Liver (tissue), 3 donors: ENCODE data around the gene NLGN1.

ENCODE experiments used
- ATF3 ChIP-seq: IDR thresholded peaks from 2 replicates; pipeline ENCODE4 v1.6.1; 2016; ENCODE audit warnings: antibody characterized with exemption
- FOXA1 ChIP-seq: IDR thresholded peaks from 2 replicates; pipeline ENCODE4 v1.6.1; 2016; ENCODE audit warnings: antibody characterized with exemption
- RAD21 ChIP-seq, 2 donors: IDR thresholded peaks; 2 replicates each; pipeline ENCODE4 v1.6.1; 2016; ENCODE audit warnings: antibody characterized with exemption in 2 of 2, mild to moderate bottlenecking in 2 of 2
- TAF1 ChIP-seq: conservative IDR thresholded peaks from 2 replicates; pipeline ENCODE4 v1.6.1; 2016; ENCODE audit warnings: antibody characterized with exemption, mild to moderate bottlenecking
- YY1 ChIP-seq: IDR thresholded peaks from 2 replicates; pipeline ENCODE4 v1.6.1; 2016; ENCODE audit warnings: antibody characterized with exemption, mild to moderate bottlenecking
- TF ChIP-seq, protein P1 (sequence below): fragments of 150-350 bp; IDR thresholded peaks from 2 replicates; pipeline ENCODE4 v1.5.1; 2017; ENCODE audit warnings: improper control_type of control experiment, low read depth, low read length; ENCODE audit not compliant: missing input control
- TF ChIP-seq, protein P2 (sequence below): IDR thresholded peaks from 2 replicates; pipeline ENCODE4 v1.6.1; 2016; ENCODE audit warnings: antibody characterized with exemption, mild to moderate bottlenecking
- TF ChIP-seq, protein P3 (sequence below): IDR thresholded peaks from 2 replicates; pipeline ENCODE4 v1.6.1; 2016; ENCODE audit warnings: antibody characterized with exemption
- donor health status: healthy.
- donor health status: healthy.

GRCh38 chr3:173865900-173866498 is 468.5 kb downstream of the NLGN1 start:
- TF ChIP-seq TAF1, result no peak
- TF ChIP-seq, protein P1, sequence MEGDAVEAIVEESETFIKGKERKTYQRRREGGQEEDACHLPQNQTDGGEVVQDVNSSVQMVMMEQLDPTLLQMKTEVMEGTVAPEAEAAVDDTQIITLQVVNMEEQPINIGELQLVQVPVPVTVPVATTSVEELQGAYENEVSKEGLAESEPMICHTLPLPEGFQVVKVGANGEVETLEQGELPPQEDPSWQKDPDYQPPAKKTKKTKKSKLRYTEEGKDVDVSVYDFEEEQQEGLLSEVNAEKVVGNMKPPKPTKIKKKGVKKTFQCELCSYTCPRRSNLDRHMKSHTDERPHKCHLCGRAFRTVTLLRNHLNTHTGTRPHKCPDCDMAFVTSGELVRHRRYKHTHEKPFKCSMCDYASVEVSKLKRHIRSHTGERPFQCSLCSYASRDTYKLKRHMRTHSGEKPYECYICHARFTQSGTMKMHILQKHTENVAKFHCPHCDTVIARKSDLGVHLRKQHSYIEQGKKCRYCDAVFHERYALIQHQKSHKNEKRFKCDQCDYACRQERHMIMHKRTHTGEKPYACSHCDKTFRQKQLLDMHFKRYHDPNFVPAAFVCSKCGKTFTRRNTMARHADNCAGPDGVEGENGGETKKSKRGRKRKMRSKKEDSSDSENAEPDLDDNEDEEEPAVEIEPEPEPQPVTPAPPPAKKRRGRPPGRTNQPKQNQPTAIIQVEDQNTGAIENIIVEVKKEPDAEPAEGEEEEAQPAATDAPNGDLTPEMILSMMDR, result no peak
- TF ChIP-seq, protein P2, sequence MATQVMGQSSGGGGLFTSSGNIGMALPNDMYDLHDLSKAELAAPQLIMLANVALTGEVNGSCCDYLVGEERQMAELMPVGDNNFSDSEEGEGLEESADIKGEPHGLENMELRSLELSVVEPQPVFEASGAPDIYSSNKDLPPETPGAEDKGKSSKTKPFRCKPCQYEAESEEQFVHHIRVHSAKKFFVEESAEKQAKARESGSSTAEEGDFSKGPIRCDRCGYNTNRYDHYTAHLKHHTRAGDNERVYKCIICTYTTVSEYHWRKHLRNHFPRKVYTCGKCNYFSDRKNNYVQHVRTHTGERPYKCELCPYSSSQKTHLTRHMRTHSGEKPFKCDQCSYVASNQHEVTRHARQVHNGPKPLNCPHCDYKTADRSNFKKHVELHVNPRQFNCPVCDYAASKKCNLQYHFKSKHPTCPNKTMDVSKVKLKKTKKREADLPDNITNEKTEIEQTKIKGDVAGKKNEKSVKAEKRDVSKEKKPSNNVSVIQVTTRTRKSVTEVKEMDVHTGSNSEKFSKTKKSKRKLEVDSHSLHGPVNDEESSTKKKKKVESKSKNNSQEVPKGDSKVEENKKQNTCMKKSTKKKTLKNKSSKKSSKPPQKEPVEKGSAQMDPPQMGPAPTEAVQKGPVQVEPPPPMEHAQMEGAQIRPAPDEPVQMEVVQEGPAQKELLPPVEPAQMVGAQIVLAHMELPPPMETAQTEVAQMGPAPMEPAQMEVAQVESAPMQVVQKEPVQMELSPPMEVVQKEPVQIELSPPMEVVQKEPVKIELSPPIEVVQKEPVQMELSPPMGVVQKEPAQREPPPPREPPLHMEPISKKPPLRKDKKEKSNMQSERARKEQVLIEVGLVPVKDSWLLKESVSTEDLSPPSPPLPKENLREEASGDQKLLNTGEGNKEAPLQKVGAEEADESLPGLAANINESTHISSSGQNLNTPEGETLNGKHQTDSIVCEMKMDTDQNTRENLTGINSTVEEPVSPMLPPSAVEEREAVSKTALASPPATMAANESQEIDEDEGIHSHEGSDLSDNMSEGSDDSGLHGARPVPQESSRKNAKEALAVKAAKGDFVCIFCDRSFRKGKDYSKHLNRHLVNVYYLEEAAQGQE, result no peak
- TF ChIP-seq, protein P3, sequence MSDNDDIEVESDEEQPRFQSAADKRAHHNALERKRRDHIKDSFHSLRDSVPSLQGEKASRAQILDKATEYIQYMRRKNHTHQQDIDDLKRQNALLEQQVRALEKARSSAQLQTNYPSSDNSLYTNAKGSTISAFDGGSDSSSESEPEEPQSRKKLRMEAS, result no peak
- TF ChIP-seq RAD21 (IDR thresholded peaks at IDR 0.05), result no peak
- no peak for TF ChIP-seq FOXA1
- TF ChIP-seq ATF3, result no peak
- TF ChIP-seq YY1, result no peak
